ENCODE data around the gene EEF2K.

The EEF2K gene

DNA sequence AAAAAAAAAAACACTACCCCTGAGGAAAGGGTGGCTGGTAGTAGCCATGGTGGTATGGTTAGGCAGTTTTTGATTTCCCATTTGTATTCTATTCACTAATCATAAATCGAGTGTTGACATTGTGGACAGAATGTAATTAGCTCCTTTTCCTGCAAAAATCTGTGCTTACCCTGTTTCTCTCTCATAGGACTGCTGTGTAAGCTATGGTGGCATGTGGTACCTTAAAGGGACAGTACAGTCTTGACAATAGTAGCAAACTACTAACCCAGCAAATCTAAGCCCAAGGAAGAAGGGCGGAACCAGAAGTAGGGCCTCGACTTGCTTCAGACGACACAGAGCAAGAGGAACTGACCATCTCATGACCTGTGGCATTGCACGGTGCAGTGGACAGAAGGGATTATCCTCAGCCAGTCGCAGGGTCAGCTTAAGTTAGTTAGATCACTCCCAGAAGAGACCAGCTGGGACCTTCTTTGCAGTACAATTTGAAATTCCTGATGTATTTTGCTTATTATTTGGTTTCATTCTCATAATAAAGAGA lies 127.4 kb downstream of the EEF2K start:
- no peak for DNase-seq (ENCODE audit: low read depth in 2 of 2)

DNA sequence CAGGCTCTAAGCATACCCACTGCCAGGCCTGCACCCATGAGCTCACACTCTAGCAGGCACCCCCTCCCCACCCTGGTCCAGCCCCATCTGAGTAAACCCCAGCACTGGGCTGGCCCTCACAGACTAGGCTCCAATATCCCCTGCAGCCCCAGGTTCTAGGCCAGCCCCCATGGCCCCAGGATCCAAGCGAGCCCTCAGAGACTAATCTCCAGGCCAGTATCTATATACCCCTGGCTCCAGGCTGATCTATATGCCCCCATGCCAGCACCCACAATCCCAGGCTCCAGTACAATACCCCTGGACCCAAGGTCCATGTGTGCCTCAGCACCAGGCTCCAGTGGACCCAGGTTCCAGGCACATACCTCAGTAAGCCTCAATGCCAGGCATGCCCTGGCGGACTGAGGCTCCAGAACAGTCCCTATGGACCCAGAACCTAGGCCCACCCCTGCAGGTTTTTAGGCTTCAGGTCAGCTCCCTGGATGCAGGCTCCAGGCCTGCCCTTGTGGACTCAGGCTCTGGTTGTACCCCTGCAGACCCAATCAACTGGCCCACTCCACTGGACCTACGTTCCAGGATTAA lies 129.7 kb downstream of the EEF2K start:
- no peak for DNase-seq (ENCODE audit: low read depth in 2 of 2)

DNA sequence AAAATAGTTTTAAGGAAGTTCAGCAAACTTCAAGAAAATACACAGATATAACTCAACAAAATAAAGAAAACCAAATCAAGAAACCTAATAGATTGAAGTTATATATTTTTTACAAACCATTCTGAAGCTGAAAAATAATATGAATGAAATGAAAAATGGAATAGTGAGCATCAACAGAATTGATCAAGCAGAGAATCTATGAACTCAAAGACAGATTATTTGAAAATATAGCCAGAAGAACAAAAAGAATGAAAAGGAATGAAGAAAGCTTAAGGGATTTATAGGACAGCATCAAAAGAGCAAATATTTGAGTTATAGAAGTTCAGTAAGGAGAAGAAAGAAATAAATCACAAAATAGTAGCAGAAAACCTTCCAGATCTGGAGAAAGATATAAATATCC lies 130.5 kb downstream of the EEF2K start:
- no peak for DNase-seq (ENCODE audit: low read depth in 2 of 2)

DNA sequence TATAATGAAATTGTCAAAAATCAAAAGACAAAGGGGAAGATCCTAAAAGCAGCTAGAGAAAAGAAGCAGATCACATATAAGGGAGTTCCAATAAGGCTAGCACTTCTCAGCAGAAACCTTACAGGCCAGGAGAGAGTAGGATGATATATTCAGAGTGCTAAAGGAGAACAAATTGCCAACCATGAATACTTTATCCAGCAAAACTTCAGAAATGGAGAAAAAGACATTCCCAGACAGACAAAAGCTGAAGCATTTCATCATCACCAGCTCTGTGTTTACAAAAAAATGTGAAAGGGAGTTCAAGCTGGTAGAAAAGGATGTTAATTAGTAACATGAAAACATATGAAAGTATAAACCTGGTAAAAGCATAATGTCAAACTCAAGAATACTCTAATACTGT lies 131.0 kb downstream of the EEF2K start:
- DNase-seq (ENCODE audit: low read depth in 2 of 2): no peak

DNA sequence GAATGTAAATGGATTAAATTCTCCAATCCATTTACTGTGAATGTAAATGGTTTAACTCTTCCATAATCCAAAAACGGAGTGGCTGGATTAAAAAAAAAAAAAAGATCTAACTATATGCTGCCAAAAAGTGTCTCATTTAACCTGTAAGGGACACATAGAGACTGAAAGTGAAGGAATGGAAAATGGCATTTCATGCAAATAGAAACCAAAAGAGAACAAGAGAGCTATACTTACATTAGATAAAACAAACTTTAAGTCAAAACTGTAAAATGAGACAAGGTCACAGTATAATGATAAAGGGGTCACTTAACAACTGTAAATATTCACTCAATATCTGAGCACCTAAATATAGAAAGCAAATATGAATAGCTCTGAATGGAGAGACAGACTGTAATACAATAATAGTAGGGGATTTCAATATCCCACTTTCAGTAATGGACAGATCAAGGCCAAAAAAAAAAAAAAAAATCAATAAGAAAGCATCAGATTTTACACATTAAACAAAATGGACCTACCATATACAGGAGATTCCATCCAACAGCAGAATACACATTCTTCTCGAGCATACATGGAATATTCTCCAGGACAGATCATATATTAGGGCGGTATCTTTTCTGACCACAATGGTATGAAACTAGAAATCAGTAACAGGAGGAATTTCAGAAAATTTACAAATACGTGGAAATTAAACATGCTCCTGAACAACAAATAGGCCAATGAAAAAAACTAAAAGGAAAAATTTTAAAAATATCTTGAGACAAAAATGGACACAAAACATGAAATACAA lies 132.0 kb downstream of the EEF2K start:
- DNase-seq (ENCODE audit: low read depth in 2 of 2): no peak
